Measurements from ENCODE around the gene ALG9. TPM values are rescaled to one million over a fixed set of nuclear protein-coding genes. Genes with fewer than 3 reads are reported as not detected.

The ALG9 gene
- total and polyA plus RNA-seq, 10 of the 15 experiments (the other 5 are each of a cell fraction or from before 2014, with no cell fraction given) = 10.8 to 41.6 (median 25.5) TPM

DNA sequence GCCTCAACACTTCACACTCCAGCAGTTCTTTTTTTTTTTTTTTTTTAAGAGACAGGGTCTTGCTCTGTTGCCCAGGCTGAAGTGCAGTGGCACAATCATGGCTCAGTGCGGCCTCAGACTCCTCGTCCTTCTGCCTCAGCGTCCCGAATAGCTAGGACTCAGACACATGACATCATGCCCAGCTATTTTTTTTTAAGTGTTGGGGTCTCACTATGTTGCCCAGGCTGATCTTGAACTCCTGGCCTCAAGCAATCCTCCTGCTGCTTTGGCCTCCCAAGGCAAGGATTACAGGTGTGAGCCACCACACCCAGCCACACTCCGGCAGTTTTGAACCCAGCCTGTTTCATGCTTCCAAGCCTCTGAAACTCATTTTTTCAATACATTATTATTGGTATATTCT, 108.9 kb downstream of the ALG9 start:
- no peak overlapping the region for H3K9ac ChIP-seq (ENCODE audit: control insufficient read depth, insufficient read depth, low read length)
- CTCF ChIA-PET = interaction anchor here (0.6 to 13.4 kb wide), 13 partner anchors 15 to 196 kb away, joined by 3 to 174 read pairs (median 5); partner anchors contain the start of genes ALG9 and SIK2
- WGBS (ENCODE audit: insufficient coverage, insufficient replicate concordance, low lambda C conversion rate, missing lambda C conversion rate) = 100% methylated on average over 5 of the region's 5 CpGs
- no peak overlapping the region for H2AFZ ChIP-seq (ENCODE audit: control insufficient read depth, low read depth, low read length)
- intact Hi-C loops (cut with micrococcal nuclease; ENCODE audit: unreplicated experiment) = no loop called here
- H3K79me2 ChIP-seq (ENCODE audit: control insufficient read depth, insufficient read depth, low read length) = peaks cover 22% of the 10 kb centered on the region
- ATAC-seq (no peak), FAIRE-seq (no peak), DNase-seq (ENCODE audit: low read depth, low spot score) (no peak)
- no peaks in the 10 kb centered on the region for H3K9me3 ChIP-seq (replicated peaks; ENCODE audit: control insufficient read depth, insufficient read depth, low read length)
- no peak overlapping the region for H3K27ac ChIP-seq (ENCODE audit: control insufficient read depth, insufficient read depth)
- H3K36me3 ChIP-seq (ENCODE audit: control insufficient read depth in 2 of 2, insufficient read depth in 2 of 2, low read length in 1 of 2) = peaks cover 3 to 23% of the 10 kb centered on the region in 2 experiments
- peak overlapping the region; percentile 8; the same call in 1 of the 2 replicates for H3K4me2 ChIP-seq (ENCODE audit: control insufficient read depth, insufficient read depth)
- H3K27me3 ChIP-seq (replicated peaks in 1 of 2; ENCODE audit: control insufficient read depth in 2 of 2, insufficient read depth in 2 of 2, low read length in 1 of 2) = no peaks in the 10 kb centered on the region
- BruUV-seq (replicated peaks) = no TSS peak
- H3K4me3 ChIP-seq = no peak overlapping the region
- H3K4me1 ChIP-seq (ENCODE audit: control insufficient read depth, insufficient read depth, low read length) = no peaks in the 10 kb centered on the region; the same call in 1 of the 2 replicates
- POLR2A ChIA-PET = interaction anchor here (0.7 to 6.0 kb wide), 5 partner anchors 14 to 242 kb away, joined by 4 to 36 read pairs (median 4); partner anchors contain the start of gene SIK2
- RAD21 ChIA-PET (ENCODE audit: unreplicated experiment) = interaction anchor here (0.7 to 7.6 kb wide), 10 partner anchors 15 to 1456 kb away, joined by 3 to 136 read pairs (median 4); partner anchors contain the start of gene SIK2
- no peaks in the 10 kb centered on the region for H4K20me1 ChIP-seq (ENCODE audit: control insufficient read depth, insufficient read depth)
- SMC1A ChIA-PET (ENCODE audit: uncharacterized antibody, unreplicated experiment) = interaction anchor here (1.0 to 8.1 kb wide), 20 partner anchors 10 to 196 kb away, joined by 3 to 154 read pairs (median 4); partner anchors contain the start of gene SIK2
- in situ Hi-C loops (cut with MboI) = no loop called here
- TF ChIP-seq SREBF2 (IDR thresholded peaks at IDR 0.05; ENCODE audit: low read length) (no peak), TCF12 (IDR thresholded peaks at IDR 0.05; ENCODE audit: low read depth, low read length) (no peak), NRF1 (conservative IDR thresholded peaks at IDR 0.05; ENCODE audit: low read depth, low read length) (no peak), RB1 (IDR thresholded peaks at IDR 0.05; ENCODE audit: borderline replicate concordance) (no peak), POLR2A (IDR thresholded peaks at IDR 0.05; ENCODE audit: low read depth, low read length) (no peak), WRNIP1 (IDR thresholded peaks at IDR 0.05; ENCODE audit: borderline replicate concordance, low read depth, low read length) (no peak), IRF4 (IDR thresholded peaks at IDR 0.05; ENCODE audit: low read depth, low read length) (no peak), SRF (IDR thresholded peaks at IDR 0.05; ENCODE audit: low read depth in 2 of 2, low read length in 2 of 2) (no peak), SUZ12 (IDR thresholded peaks at IDR 0.05; ENCODE audit: unreplicated experiment) (no peak), BCL11A (IDR thresholded peaks at IDR 0.05; ENCODE audit: low read depth, low read length) (no peak), SMAD5 (IDR thresholded peaks at IDR 0.05; ENCODE audit: low read depth) (no peak), RAD51 (IDR thresholded peaks at IDR 0.05) (no peak), EGR1 (IDR thresholded peaks at IDR 0.05; ENCODE audit: borderline replicate concordance in 1 of 2, low read depth in 2 of 2, low read length in 2 of 2) (no peak), HDGF (IDR thresholded peaks at IDR 0.05) (no peak), HDAC6 (IDR thresholded peaks at IDR 0.05; ENCODE audit: unreplicated experiment) (no peak)
- TF ChIP-seq, protein P1, sequence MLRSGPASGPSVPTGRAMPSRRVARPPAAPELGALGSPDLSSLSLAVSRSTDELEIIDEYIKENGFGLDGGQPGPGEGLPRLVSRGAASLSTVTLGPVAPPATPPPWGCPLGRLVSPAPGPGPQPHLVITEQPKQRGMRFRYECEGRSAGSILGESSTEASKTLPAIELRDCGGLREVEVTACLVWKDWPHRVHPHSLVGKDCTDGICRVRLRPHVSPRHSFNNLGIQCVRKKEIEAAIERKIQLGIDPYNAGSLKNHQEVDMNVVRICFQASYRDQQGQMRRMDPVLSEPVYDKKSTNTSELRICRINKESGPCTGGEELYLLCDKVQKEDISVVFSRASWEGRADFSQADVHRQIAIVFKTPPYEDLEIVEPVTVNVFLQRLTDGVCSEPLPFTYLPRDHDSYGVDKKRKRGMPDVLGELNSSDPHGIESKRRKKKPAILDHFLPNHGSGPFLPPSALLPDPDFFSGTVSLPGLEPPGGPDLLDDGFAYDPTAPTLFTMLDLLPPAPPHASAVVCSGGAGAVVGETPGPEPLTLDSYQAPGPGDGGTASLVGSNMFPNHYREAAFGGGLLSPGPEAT (IDR thresholded peaks at IDR 0.05; ENCODE audit: low read depth) = no peak
- TF ChIP-seq, protein P2, sequence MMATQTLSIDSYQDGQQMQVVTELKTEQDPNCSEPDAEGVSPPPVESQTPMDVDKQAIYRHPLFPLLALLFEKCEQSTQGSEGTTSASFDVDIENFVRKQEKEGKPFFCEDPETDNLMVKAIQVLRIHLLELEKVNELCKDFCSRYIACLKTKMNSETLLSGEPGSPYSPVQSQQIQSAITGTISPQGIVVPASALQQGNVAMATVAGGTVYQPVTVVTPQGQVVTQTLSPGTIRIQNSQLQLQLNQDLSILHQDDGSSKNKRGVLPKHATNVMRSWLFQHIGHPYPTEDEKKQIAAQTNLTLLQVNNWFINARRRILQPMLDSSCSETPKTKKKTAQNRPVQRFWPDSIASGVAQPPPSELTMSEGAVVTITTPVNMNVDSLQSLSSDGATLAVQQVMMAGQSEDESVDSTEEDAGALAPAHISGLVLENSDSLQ (IDR thresholded peaks at IDR 0.05) = no peak

Data from GM12878 (cell line).